Measurements from ENCODE around the gene PAMR1. TPM values are rescaled to one million over a fixed set of nuclear protein-coding genes. Genes with fewer than 3 reads are reported as not detected.
A peak's percentile ranks its signal among the peaks of the same experiment; 100 is the strongest.

PAMR1 gene
- total RNA-seq, 4 donors from 2014 or later, result 12.7 to 20.8 (median 17.8) TPM

DNA sequence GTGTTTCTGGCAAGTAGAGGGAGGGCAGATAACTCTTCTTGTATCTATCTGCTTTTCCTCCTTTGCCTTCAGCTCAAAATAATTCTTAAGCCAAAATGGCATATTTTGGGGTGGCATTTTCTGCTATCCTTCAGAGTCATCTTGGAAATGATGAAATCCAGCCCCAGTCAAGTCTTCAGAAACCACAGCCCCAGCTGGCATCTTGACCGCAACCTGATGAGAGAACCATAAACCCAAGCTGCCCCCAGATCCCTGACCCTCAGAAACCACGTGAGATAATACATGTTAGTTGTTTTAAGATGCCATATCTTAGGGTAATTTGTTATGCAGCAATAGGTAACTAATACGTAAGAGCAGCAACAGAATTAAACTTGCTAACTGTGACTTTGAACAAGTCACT, 15.1 kb upstream of the PAMR1 start:
- TF ChIP-seq POLR2A (IDR thresholded peaks at IDR 0.05), result no peak
- H3K4me3 ChIP-seq (ENCODE audit: low read depth, poor library complexity, severe bottlenecking), result no peak overlapping the region
- WGBS, 2 donors, result 95% methylated on average over 3 of the region's 3 CpGs
- DNase-seq (ENCODE audit: low spot score in 2 of 2), result no peak
- intact Hi-C loops (cut with DNase I; ENCODE audit: low total_unique reads), result no loop called here

DNA sequence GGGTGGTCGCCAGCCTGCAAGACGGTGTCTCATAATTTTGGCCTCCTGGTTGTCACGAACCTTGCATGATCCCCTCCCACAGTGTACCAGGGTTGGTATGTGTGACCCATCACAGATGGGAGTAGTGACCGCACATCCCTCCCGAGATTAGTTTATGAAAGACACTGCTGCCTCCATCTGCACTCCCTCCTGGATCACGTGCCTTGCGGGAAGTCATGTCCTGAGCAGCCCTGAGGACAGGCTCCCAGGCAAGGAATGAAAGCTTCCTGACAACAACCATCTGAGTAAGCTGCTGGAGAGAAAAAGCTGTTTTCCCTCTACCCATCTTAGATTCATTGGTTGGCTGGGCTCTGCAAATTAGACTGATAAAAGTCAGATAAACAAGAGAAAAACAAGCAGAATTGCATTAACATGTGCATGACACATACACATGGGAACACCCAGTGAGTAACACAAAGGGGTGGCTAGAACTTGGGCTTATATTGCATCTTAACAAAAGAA, 14.4 kb upstream of the PAMR1 start:
- no peak overlapping the region for H3K4me3 ChIP-seq (ENCODE audit: low read depth, poor library complexity, severe bottlenecking)
- intact Hi-C loops (cut with DNase I; ENCODE audit: low total_unique reads), result no loop called here
- WGBS, 2 donors, result 45 to 61% methylated on average over 7 of the region's 7 CpGs
- TF ChIP-seq POLR2A (IDR thresholded peaks at IDR 0.05), result no peak
- TF ChIP-seq, protein P1, sequence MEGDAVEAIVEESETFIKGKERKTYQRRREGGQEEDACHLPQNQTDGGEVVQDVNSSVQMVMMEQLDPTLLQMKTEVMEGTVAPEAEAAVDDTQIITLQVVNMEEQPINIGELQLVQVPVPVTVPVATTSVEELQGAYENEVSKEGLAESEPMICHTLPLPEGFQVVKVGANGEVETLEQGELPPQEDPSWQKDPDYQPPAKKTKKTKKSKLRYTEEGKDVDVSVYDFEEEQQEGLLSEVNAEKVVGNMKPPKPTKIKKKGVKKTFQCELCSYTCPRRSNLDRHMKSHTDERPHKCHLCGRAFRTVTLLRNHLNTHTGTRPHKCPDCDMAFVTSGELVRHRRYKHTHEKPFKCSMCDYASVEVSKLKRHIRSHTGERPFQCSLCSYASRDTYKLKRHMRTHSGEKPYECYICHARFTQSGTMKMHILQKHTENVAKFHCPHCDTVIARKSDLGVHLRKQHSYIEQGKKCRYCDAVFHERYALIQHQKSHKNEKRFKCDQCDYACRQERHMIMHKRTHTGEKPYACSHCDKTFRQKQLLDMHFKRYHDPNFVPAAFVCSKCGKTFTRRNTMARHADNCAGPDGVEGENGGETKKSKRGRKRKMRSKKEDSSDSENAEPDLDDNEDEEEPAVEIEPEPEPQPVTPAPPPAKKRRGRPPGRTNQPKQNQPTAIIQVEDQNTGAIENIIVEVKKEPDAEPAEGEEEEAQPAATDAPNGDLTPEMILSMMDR (IDR thresholded peaks at IDR 0.05), result no peak
- DNase-seq (ENCODE audit: low spot score in 2 of 2), result peak; percentile 79 to 92

DNA sequence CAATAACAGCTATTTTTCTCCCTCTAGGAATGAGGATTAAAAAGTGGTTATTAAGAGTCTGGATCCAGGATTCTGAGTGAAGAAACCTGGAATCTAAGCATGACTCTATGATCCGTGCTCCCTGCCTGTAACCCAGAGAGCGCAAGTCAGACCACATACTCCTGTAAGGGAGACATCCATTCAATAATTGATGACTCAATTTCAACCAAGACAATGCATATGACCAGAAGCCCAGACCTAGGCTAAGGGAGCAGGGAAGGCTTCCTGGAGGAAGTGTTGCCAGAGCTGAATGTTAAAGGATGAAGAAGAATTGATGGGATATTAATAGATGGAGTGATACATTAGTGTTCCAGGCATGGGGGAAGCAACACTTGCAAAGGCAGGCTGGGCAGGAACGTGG, 13.8 kb upstream of the PAMR1 start:
- no peak overlapping the region for H3K4me3 ChIP-seq (ENCODE audit: low read depth, poor library complexity, severe bottlenecking)
- 62 to 71% methylated on average over 3 of the region's 3 CpGs for WGBS, 2 donors
- intact Hi-C loops (cut with DNase I; ENCODE audit: low total_unique reads), result no loop called here
- no peak for DNase-seq (ENCODE audit: low spot score in 2 of 2)
- TF ChIP-seq, protein P1 (IDR thresholded peaks at IDR 0.05), result no peak
- TF ChIP-seq POLR2A (IDR thresholded peaks at IDR 0.05), result no peak

DNA sequence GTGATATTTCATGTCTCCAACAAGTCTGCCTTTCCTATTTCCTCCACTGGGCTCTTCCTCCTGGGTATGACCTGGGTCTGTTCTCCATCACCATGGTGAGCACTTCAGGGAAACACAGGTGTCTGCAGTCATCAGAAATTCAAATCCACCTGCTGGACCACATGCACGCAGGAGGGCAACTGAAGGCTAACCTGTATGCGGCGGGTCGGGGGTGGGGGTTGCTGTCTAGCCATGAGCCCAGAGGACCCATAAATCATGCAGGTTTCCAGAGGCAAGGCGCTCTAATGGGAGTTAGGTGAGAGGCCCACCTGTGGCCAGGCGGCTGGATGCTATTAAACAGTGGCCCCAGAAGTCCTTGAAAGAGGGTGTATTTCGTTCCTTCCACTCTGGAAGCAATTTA, 11.1 kb upstream of the PAMR1 start:
- intact Hi-C loops (cut with DNase I; ENCODE audit: low total_unique reads), result no loop called here
- no peak for DNase-seq (ENCODE audit: low spot score in 2 of 2)
- no peak for TF ChIP-seq POLR2A (IDR thresholded peaks at IDR 0.05)
- TF ChIP-seq, protein P1 (IDR thresholded peaks at IDR 0.05), result no peak
- WGBS, 2 donors, result 92 to 94% methylated on average over 7 of the region's 7 CpGs
- H3K4me3 ChIP-seq (ENCODE audit: low read depth, poor library complexity, severe bottlenecking), result no peak overlapping the region

DNA sequence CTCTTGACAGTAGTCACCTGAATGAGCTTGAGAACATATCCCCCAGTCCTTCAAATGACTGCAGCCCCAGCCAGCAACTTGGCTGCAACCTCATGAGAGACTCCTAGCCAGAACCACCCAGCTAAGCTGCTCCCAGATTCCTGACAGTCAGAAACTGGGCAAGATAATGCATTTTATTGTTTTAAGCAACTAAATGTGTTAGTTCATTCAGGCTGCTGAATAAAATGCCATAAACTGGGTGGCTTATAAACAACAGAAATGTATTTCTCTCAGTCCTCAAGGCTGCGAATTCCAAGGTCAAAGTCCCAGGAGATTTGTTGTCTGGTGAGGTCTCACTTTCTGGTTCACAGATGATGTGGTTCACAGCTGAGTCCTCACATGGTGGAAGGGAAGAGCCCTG, 5.8 kb upstream of the PAMR1 start:
- H3K4me3 ChIP-seq (ENCODE audit: low read depth, poor library complexity, severe bottlenecking), result no peak overlapping the region
- intact Hi-C loops (cut with DNase I; ENCODE audit: low total_unique reads), result no loop called here
- no peak for DNase-seq (ENCODE audit: low spot score in 2 of 2)
- 64 to 73% methylated on average over 1 of the region's 1 CpG for WGBS, 2 donors
- TF ChIP-seq, protein P1 (IDR thresholded peaks at IDR 0.05), result no peak

DNA sequence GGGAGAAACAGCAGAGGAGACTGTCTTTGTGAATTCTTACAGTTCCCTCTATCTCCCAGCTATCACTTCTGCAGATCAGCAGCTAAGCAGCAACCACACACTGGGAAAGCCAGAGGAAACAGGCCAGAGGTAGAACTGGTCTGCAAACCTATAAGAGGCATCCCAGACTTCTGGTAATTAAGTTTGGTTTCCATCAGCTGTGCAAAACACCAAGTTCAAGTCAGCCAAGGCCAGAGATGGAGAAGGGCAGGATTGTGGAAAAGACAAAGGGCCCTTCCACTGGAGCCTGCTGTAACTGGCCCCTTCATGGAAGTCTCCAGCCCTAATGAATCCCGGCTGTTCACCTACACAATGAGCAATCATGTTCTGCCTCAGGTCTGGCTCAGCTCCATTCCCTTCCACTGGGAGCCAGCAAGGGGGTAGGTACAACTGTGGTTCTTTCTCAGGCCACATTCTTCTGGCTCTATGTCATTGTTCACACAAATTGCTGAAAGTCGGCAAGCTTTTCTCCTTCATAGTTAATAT, 4.6 kb upstream of the PAMR1 start:
- WGBS, 2 donors, result 32 to 53% methylated on average over 2 of the region's 2 CpGs
- TF ChIP-seq, protein P1 (IDR thresholded peaks at IDR 0.05), result no peak
- TF ChIP-seq POLR2A (IDR thresholded peaks at IDR 0.05), result no peak
- DNase-seq (ENCODE audit: low spot score in 2 of 2), result no peak
- intact Hi-C loops (cut with DNase I; ENCODE audit: low total_unique reads), result no loop called here
- H3K4me3 ChIP-seq (ENCODE audit: low read depth, poor library complexity, severe bottlenecking), result no peak overlapping the region

All from lower leg skin (tissue), 4 donors.